ENCODE data around the gene MCUB. TPM values are rescaled to one million over a fixed set of nuclear protein-coding genes. Genes with fewer than 3 reads are reported as not detected.

MCUB gene
- total RNA-seq, 1 experiment from 2014 or later: 14.8 TPM

- no peaks in the 10 kb centered on the region for H3K4me1 ChIP-seq (ENCODE audit: insufficient read depth, low read length)
- peaks cover 0 to 10% (median 0%) of the 10 kb centered on the region in 3 experiments; a peak in 4 of 7 replicates for H3K36me3 Mint-ChIP-seq (ENCODE audit: insufficient read depth in 1 of 3, low read depth in 3 of 3)
- no peaks in the 10 kb centered on the region for H3K27me3 ChIP-seq (ENCODE audit: insufficient read depth, low read length)
- no peak overlapping the region for H3K14ac ChIP-seq (ENCODE audit: insufficient read depth, low read length)
- H3K9ac ChIP-seq (ENCODE audit: extremely low read depth, insufficient read length, low read length): no peak overlapping the region
- H3K18ac ChIP-seq (ENCODE audit: insufficient read length, low read depth, low read length): no peak overlapping the region
- H2AFZ ChIP-seq (ENCODE audit: low read length): no peak overlapping the region
- H3K4ac ChIP-seq (ENCODE audit: low read depth, low read length): no peak overlapping the region
- no peak overlapping the region for H2BK20ac ChIP-seq (ENCODE audit: low read depth, low read length, poor library complexity, severe bottlenecking)
- no peaks in the 10 kb centered on the region for H3K4me1 Mint-ChIP-seq
- H3K9me3 ChIP-seq (ENCODE audit: control insufficient read depth, low read depth, low read length): no peaks in the 10 kb centered on the region
- H3K4me2 ChIP-seq (ENCODE audit: insufficient read depth, insufficient read length, low read length): no peak overlapping the region
- no peak overlapping the region for H3K56ac ChIP-seq (ENCODE audit: insufficient read length, low read depth, low read length)
- no peak overlapping the region for H3T11ph ChIP-seq (ENCODE audit: low read length)
- no peaks in the 10 kb centered on the region for H3K79me2 ChIP-seq (ENCODE audit: insufficient read depth, low read length)
- H3K23ac ChIP-seq (ENCODE audit: insufficient read length, low read depth, low read length): no peak overlapping the region
- no peak overlapping the region for H2BK12ac ChIP-seq (ENCODE audit: insufficient read length, low read depth, low read length)
- no peak overlapping the region for H4K91ac ChIP-seq (ENCODE audit: insufficient read length, low read depth, low read length)
- no peak overlapping the region for H3K27ac ChIP-seq (ENCODE audit: insufficient read length, low read depth, low read length)
- no peak overlapping the region for H2BK120ac ChIP-seq (ENCODE audit: low read depth, low read length, poor library complexity, severe bottlenecking)
- no peak overlapping the region for H2BK5ac ChIP-seq (ENCODE audit: insufficient read length, low read length)
- no peaks in the 10 kb centered on the region for H3K79me1 ChIP-seq (ENCODE audit: insufficient read depth, low read depth, low read length, poor library complexity, severe bottlenecking)
- H3K27ac Mint-ChIP-seq: no peak overlapping the region
- DNase-seq: no peak
- H2AK5ac ChIP-seq (ENCODE audit: insufficient read length, low read length): no peak overlapping the region
- H4K5ac ChIP-seq (ENCODE audit: insufficient read length, low read depth, low read length): no peak overlapping the region
- no peak overlapping the region for H4K8ac ChIP-seq (replicated peaks; ENCODE audit: insufficient read length, low read depth, low read length)
- TF ChIP-seq, protein P1, sequence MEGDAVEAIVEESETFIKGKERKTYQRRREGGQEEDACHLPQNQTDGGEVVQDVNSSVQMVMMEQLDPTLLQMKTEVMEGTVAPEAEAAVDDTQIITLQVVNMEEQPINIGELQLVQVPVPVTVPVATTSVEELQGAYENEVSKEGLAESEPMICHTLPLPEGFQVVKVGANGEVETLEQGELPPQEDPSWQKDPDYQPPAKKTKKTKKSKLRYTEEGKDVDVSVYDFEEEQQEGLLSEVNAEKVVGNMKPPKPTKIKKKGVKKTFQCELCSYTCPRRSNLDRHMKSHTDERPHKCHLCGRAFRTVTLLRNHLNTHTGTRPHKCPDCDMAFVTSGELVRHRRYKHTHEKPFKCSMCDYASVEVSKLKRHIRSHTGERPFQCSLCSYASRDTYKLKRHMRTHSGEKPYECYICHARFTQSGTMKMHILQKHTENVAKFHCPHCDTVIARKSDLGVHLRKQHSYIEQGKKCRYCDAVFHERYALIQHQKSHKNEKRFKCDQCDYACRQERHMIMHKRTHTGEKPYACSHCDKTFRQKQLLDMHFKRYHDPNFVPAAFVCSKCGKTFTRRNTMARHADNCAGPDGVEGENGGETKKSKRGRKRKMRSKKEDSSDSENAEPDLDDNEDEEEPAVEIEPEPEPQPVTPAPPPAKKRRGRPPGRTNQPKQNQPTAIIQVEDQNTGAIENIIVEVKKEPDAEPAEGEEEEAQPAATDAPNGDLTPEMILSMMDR (conservative IDR thresholded peaks at IDR 0.05): no peak
- peaks cover 0 to 3% of the 10 kb centered on the region in 2 experiments; a peak in 1 of 5 replicates for H3K9me3 Mint-ChIP-seq
- H2BK15ac ChIP-seq (ENCODE audit: low read depth, low read length): no peak overlapping the region
- no peaks in the 10 kb centered on the region; the same call in 1 of the 2 replicates for H3K27me3 Mint-ChIP-seq (ENCODE audit: low read depth)
- H3K23me2 ChIP-seq (ENCODE audit: insufficient read length, low read depth, low read length, poor library complexity, severe bottlenecking): no peaks in the 10 kb centered on the region
- H3K4me3 Mint-ChIP-seq: no peak overlapping the region
- H4K20me1 ChIP-seq (ENCODE audit: control insufficient read depth, insufficient read depth, insufficient read length): no peaks in the 10 kb centered on the region
These were observed 111.3 kb downstream of the MCUB start for GRCh38 chr4:109671350-109671749.

Measured in H9 (cell line).